Measurements from ENCODE around the gene LAPTM4A. TPM values are rescaled to one million over a fixed set of nuclear protein-coding genes. Genes with fewer than 3 reads are reported as not detected.

The LAPTM4A gene
- total RNA-seq, 6 experiments from 2014 or later, result 80.0 to 143 (median 126) TPM

DNA sequence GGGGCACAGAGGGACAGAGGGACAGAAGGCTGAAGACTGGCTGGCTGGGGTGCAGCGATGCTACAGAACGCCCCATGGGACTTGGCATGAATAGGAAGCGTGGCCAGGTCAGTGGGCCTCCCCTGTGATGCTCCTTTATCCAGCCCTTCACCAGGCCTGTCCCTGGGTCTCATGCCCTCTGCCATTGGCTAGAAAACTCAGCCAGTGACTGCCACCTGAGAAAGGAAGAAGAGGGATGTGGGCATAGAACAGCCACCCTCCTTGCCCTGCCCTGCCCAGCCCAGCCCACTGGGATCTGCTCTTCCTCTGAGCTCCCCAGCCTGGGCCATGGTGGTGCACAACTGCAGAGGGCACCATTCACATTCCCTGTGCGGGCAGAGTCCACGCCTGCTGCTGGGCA is 10.5 kb upstream of the LAPTM4A start:
- DNase-seq (no peak), ATAC-seq (peak in 1 of 4 donors; percentile 32)
- no peaks in the 10 kb centered on the region for H3K9me3 ChIP-seq
- H3K27me3 ChIP-seq, result no peaks in the 10 kb centered on the region
- no peaks in the 10 kb centered on the region for H3K36me3 ChIP-seq
- no peak overlapping the region for H3K4me3 ChIP-seq
- H3K27ac ChIP-seq, result no peak overlapping the region
- whole genome bisulfite sequencing (ENCODE audit: insufficient coverage, low coverage, low lambda C conversion rate, missing lambda C conversion rate), result no CpG with 5 or more reads among the region's 5 CpGs
- intact Hi-C loops (cut with DNase I), result no loop called here
- H3K4me1 ChIP-seq, result no peaks in the 10 kb centered on the region
- TF ChIP-seq, protein P1, sequence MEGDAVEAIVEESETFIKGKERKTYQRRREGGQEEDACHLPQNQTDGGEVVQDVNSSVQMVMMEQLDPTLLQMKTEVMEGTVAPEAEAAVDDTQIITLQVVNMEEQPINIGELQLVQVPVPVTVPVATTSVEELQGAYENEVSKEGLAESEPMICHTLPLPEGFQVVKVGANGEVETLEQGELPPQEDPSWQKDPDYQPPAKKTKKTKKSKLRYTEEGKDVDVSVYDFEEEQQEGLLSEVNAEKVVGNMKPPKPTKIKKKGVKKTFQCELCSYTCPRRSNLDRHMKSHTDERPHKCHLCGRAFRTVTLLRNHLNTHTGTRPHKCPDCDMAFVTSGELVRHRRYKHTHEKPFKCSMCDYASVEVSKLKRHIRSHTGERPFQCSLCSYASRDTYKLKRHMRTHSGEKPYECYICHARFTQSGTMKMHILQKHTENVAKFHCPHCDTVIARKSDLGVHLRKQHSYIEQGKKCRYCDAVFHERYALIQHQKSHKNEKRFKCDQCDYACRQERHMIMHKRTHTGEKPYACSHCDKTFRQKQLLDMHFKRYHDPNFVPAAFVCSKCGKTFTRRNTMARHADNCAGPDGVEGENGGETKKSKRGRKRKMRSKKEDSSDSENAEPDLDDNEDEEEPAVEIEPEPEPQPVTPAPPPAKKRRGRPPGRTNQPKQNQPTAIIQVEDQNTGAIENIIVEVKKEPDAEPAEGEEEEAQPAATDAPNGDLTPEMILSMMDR (IDR thresholded peaks at IDR 0.05), result no peak
- TF ChIP-seq POLR2A (IDR thresholded peaks at IDR 0.05), result no peak

DNA sequence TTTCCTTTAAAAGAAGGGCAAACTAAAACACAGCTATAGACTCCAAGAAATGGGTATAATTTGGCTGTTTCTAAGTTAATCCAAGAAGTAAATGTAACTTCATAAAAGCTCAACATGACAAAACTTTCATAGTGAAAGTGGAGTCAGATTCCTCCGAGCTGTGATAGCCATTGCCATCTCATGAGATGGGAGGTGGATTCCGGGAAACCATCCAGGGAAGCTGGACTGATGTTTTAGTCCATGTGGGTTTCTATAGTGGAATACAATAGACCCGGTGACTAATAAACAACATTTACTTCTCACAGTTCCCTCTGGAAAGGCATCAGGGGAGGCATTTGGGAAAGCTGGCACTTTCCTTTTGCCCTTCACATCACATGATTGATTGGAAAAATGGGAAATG is 10.0 kb upstream of the LAPTM4A start:
- no peaks in the 10 kb centered on the region for H3K9me3 ChIP-seq
- H3K27me3 ChIP-seq, result no peaks in the 10 kb centered on the region
- no peak for DNase-seq
- H3K4me1 ChIP-seq, result no peaks in the 10 kb centered on the region
- no peak overlapping the region for H3K4me3 ChIP-seq
- no peak for ATAC-seq
- no peaks in the 10 kb centered on the region for H3K36me3 ChIP-seq
- H3K27ac ChIP-seq, result no peak overlapping the region
- 88% methylated on average over 3 of the region's 3 CpGs for WGBS (ENCODE audit: insufficient coverage, low coverage, low lambda C conversion rate, missing lambda C conversion rate)
- TF ChIP-seq POLR2A (IDR thresholded peaks at IDR 0.05), result no peak
- TF ChIP-seq, protein P1 (IDR thresholded peaks at IDR 0.05), result no peak
- intact Hi-C loops (cut with DNase I), result no loop called here

DNA sequence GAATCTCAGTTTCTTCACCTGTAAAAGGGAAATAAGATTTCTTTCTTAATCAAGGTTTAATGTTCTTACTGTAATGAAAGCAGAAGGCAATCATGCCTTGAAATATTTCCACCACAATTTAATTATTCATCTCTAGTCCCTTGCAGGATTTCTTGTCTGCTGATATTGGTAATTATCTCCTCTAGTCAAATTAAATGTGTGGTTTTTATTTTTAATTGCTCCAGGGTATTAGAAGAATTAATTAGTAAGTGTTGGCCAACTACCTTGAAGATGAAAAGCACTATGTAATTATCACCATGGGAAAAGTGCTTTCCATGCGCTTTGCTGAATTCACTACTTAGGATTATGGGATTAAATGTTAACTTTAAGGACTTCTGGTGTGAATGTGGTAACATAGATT is 8.7 kb upstream of the LAPTM4A start:
- Histone ChIP-seq H3K27me3 (no peaks in the 10 kb centered on the region), H3K4me3 (no peak overlapping the region), H3K4me1 (no peaks in the 10 kb centered on the region), H3K27ac (no peak overlapping the region), H3K36me3 (no peaks in the 10 kb centered on the region), H3K9me3 (no peaks in the 10 kb centered on the region)
- TF ChIP-seq, protein P1 (IDR thresholded peaks at IDR 0.05), result no peak
- TF ChIP-seq POLR2A (IDR thresholded peaks at IDR 0.05), result no peak
- DNase-seq, result no peak
- WGBS (ENCODE audit: insufficient coverage, low coverage, low lambda C conversion rate, missing lambda C conversion rate), result 88% methylated on average over 1 of the region's 1 CpG
- intact Hi-C loops (cut with DNase I), result no loop called here
- no peak for ATAC-seq

DNA sequence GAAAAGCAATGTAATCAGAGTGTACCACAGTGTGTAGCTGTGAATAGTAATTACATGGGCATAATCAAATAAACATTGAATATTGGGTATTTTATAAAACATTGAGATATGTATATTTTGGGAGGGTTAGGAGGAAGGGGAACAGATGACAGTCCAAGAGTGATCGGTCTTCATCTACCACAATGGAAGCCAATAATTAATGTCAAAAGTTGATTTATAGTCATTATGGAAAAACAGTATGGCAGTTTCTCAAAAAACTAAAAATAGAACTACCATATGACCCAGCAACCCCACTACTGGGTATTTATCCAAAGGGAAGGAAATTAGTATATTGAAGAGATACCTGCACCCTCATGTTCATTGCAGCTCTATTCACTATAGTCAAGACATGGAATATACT is 5.8 kb upstream of the LAPTM4A start:
- no peak overlapping the region for H3K4me3 ChIP-seq
- 73% methylated on average over 1 of the region's 1 CpG for WGBS (ENCODE audit: insufficient coverage, low coverage, low lambda C conversion rate, missing lambda C conversion rate)
- peaks cover 0 to 9% (median 3%) of the 10 kb centered on the region in 4 donors for H3K4me1 ChIP-seq
- DNase-seq, result no peak
- no peaks in the 10 kb centered on the region for H3K36me3 ChIP-seq
- ATAC-seq, result no peak
- H3K9me3 ChIP-seq, result no peaks in the 10 kb centered on the region
- H3K27me3 ChIP-seq, result no peaks in the 10 kb centered on the region
- H3K27ac ChIP-seq, result no peak overlapping the region
- TF ChIP-seq, protein P1 (IDR thresholded peaks at IDR 0.05), result no peak
- no peak for TF ChIP-seq POLR2A (IDR thresholded peaks at IDR 0.05)
- intact Hi-C loops (cut with DNase I), result no loop called here

DNA sequence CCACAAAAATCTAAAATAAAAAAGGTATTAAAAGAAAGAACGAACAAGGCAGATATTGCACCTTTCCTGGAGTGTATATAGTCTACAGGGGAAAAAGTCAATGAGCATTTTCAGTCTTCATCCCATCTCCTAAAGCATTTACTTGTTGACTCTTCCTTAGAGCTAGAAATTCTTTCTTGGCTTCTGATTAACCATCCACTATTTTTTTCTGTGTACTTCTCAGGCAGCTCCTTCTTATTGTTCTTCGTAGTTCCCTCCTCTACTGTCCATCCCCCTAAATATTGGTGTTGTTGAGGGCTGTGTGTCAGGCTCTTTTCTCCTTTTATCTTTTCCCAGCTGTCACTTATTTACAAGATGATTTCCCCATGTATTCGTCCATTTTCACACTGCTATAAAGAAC is 3.5 kb upstream of the LAPTM4A start:
- intact Hi-C loops (cut with DNase I), result no loop called here
- ATAC-seq (no peak), DNase-seq (no peak)
- Histone ChIP-seq H3K4me3 (no peak overlapping the region), H3K4me1 (peaks cover 0 to 10% (median 4%) of the 10 kb centered on the region in 4 donors), H3K27me3 (no peaks in the 10 kb centered on the region), H3K9me3 (no peaks in the 10 kb centered on the region), H3K27ac (no peak overlapping the region), H3K36me3 (no peaks in the 10 kb centered on the region)
- 54% methylated on average over 3 of the region's 3 CpGs for WGBS (ENCODE audit: insufficient coverage, low coverage, low lambda C conversion rate, missing lambda C conversion rate)
- TF ChIP-seq, protein P1 (IDR thresholded peaks at IDR 0.05), result no peak
- TF ChIP-seq POLR2A (IDR thresholded peaks at IDR 0.05), result no peak
